ENCODE results near the gene PUS10. TPM values are rescaled to one million over a fixed set of nuclear protein-coding genes. Genes with fewer than 3 reads are reported as not detected.
"Not testable (repeated sequence)": the region's sequence is repeated elsewhere in the genome, so short reads cannot be mapped to it uniquely, and the experiment has no call there.

PUS10 gene
- total RNA-seq, 3 donors from 2014 or later, result 7.3 to 14.6 (median 12.8) TPM

GRCh38 chr2:61055557-61055956 lies 37.5 kb upstream of the PUS10 start:
- intact Hi-C loops (cut with DNase I, micrococcal nuclease), result no loop called here
- Histone ChIP-seq H3K9me3 (no peaks in the 10 kb centered on the region), H3K36me3 (ENCODE audit: low read depth) (no peaks in the 10 kb centered on the region), H3K4me3 (no peak overlapping the region), H3K4me1 (ENCODE audit: low read depth) (no peaks in the 10 kb centered on the region)
- DNase-seq, result no peak
- no peak for ATAC-seq
- TF ChIP-seq, protein P1, sequence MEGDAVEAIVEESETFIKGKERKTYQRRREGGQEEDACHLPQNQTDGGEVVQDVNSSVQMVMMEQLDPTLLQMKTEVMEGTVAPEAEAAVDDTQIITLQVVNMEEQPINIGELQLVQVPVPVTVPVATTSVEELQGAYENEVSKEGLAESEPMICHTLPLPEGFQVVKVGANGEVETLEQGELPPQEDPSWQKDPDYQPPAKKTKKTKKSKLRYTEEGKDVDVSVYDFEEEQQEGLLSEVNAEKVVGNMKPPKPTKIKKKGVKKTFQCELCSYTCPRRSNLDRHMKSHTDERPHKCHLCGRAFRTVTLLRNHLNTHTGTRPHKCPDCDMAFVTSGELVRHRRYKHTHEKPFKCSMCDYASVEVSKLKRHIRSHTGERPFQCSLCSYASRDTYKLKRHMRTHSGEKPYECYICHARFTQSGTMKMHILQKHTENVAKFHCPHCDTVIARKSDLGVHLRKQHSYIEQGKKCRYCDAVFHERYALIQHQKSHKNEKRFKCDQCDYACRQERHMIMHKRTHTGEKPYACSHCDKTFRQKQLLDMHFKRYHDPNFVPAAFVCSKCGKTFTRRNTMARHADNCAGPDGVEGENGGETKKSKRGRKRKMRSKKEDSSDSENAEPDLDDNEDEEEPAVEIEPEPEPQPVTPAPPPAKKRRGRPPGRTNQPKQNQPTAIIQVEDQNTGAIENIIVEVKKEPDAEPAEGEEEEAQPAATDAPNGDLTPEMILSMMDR (IDR thresholded peaks at IDR 0.05), result no peak

GRCh38 chr2:61045999-61046398 lies 27.9 kb upstream of the PUS10 start:
- H3K4me3 ChIP-seq, result no peak overlapping the region
- ATAC-seq (no peak), DNase-seq (no peak)
- TF ChIP-seq, protein P1 (IDR thresholded peaks at IDR 0.05), result no peak
- H3K9me3 ChIP-seq, result no peaks in the 10 kb centered on the region
- intact Hi-C loops (cut with DNase I, micrococcal nuclease), result no loop called here
- H3K4me1 ChIP-seq (ENCODE audit: low read depth), result no peaks in the 10 kb centered on the region
- peaks cover 9% of the 10 kb centered on the region for H3K36me3 ChIP-seq (ENCODE audit: low read depth)

GRCh38 chr2:61045226-61045625 lies 27.2 kb upstream of the PUS10 start:
- no peak overlapping the region for H3K4me3 ChIP-seq
- no peaks in the 10 kb centered on the region for H3K4me1 ChIP-seq (ENCODE audit: low read depth)
- no peak for DNase-seq
- TF ChIP-seq, protein P1 (IDR thresholded peaks at IDR 0.05), result no peak
- peaks cover 9% of the 10 kb centered on the region for H3K36me3 ChIP-seq (ENCODE audit: low read depth)
- no peak for ATAC-seq
- H3K9me3 ChIP-seq, result no peaks in the 10 kb centered on the region
- intact Hi-C loops (cut with DNase I, micrococcal nuclease), result no loop called here

GRCh38 chr2:61044636-61045035 lies 26.6 kb upstream of the PUS10 start:
- H3K4me3 ChIP-seq, result no peak overlapping the region
- peaks cover 9% of the 10 kb centered on the region for H3K36me3 ChIP-seq (ENCODE audit: low read depth)
- DNase-seq (no peak), ATAC-seq (no peak)
- H3K9me3 ChIP-seq, result no peaks in the 10 kb centered on the region
- intact Hi-C loops (cut with DNase I, micrococcal nuclease), result no loop called here
- no peaks in the 10 kb centered on the region for H3K4me1 ChIP-seq (ENCODE audit: low read depth)
- TF ChIP-seq, protein P1 (IDR thresholded peaks at IDR 0.05), result no peak

DNA sequence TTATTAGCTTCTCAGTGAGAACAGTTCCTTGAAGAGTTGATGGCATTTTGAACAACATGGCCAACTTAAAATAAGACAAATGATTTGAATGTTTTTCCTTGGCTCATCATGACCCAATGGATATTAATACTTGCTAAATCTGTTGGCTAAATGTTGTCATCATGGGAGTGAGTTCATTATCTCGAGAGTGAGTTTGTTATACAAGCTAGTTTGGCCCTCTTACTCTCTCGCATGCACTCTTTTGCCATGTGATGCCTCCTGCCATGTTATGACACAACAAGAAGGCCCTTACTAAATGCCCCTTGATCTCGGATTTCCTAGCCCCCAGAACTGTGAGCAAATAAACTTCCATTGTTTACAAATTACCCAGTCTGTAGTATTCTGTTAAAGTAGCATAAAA lies 24.8 kb upstream of the PUS10 start:
- Histone ChIP-seq H3K36me3 (ENCODE audit: low read depth) (no peaks in the 10 kb centered on the region), H3K4me1 (ENCODE audit: low read depth) (no peaks in the 10 kb centered on the region), H3K4me3 (no peak overlapping the region), H3K9me3 (no peaks in the 10 kb centered on the region)
- no peak for DNase-seq
- intact Hi-C loops (cut with DNase I, micrococcal nuclease), result no loop called here
- TF ChIP-seq, protein P1 (IDR thresholded peaks at IDR 0.05), result no peak
- ATAC-seq, result no peak

DNA sequence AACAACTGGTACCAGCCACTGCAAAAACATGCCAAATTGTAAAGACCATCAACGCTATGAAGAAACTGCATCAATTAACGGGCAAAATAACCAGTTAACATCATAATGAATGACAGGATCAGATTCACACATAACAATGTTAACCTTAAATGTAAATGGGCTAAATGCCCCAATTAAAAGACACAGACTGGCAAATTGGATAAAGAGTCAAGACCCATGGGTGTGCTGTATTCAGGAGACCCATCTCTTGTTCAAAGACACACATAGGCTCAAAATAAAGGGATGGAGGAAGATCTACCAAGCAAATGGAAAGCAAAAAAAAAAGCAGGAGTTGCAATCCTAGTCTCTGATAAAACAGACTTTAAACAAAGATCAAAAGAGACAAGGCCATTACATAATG lies 18.6 kb upstream of the PUS10 start:
- H3K9me3 ChIP-seq; ATAC-seq; H3K4me3 ChIP-seq; DNase-seq; H3K36me3 ChIP-seq (ENCODE audit: low read depth); intact Hi-C loops (cut with DNase I, micrococcal nuclease); H3K4me1 ChIP-seq (ENCODE audit: low read depth): not testable (repeated sequence)

- H3K4me3 ChIP-seq; DNase-seq; H3K4me1 ChIP-seq (ENCODE audit: low read depth); ATAC-seq; intact Hi-C loops (cut with DNase I, micrococcal nuclease); H3K9me3 ChIP-seq; H3K36me3 ChIP-seq (ENCODE audit: low read depth): not testable (repeated sequence)
These were observed 16.5 kb upstream of the PUS10 start for GRCh38 chr2:61034592-61034991.

Measured in mucosa of descending colon (tissue), 3 donors.